ENCODE data around the gene FKBP8.
A peak's percentile ranks its signal among the peaks of the same experiment; 100 is the strongest.

The FKBP8 gene

GRCh38 chr19:18502638-18503294, 40.6 kb downstream of the FKBP8 start:
- Histone ChIP-seq H3K9me3 (ENCODE audit: control insufficient read depth, low read length) (no peaks in the 10 kb centered on the region), H3K27ac (ENCODE audit: insufficient read depth, low read length, poor library complexity, severe bottlenecking) (peak overlapping the region; percentile 33), H3K4me3 (ENCODE audit: insufficient read depth, low read depth, low read length, poor library complexity, severe bottlenecking) (no peak overlapping the region), H3K27me3 (replicated peaks; ENCODE audit: control insufficient read depth, insufficient read depth, low read length, poor library complexity, severe bottlenecking) (no peaks in the 10 kb centered on the region), H3K36me3 (ENCODE audit: control insufficient read depth, insufficient read depth, low read length) (no peaks in the 10 kb centered on the region), H3K4me1 (ENCODE audit: control insufficient read depth, insufficient read depth, low read length, poor library complexity, severe bottlenecking) (peaks cover 75% of the 10 kb centered on the region)
- no peak for DNase-seq

- Histone ChIP-seq H3K27me3 (replicated peaks; ENCODE audit: control insufficient read depth, insufficient read depth, low read length, poor library complexity, severe bottlenecking) (no peaks in the 10 kb centered on the region), H3K9me3 (ENCODE audit: control insufficient read depth, low read length) (no peaks in the 10 kb centered on the region), H3K4me3 (ENCODE audit: insufficient read depth, low read depth, low read length, poor library complexity, severe bottlenecking) (no peak overlapping the region), H3K36me3 (ENCODE audit: control insufficient read depth, insufficient read depth, low read length) (no peaks in the 10 kb centered on the region), H3K27ac (ENCODE audit: insufficient read depth, low read length, poor library complexity, severe bottlenecking) (peak overlapping the region; percentile 33), H3K4me1 (ENCODE audit: control insufficient read depth, insufficient read depth, low read length, poor library complexity, severe bottlenecking) (peaks cover 74% of the 10 kb centered on the region)
- DNase-seq, result peak in 1 of 3 donors; percentile 50
These were observed 41.1 kb downstream of the FKBP8 start for GRCh38 chr19:18502246-18502637.

GRCh38 chr19:18501832-18502231, 41.5 kb downstream of the FKBP8 start:
- H3K36me3 ChIP-seq (ENCODE audit: control insufficient read depth, insufficient read depth, low read length), result no peaks in the 10 kb centered on the region
- no peak overlapping the region for H3K4me3 ChIP-seq (ENCODE audit: insufficient read depth, low read depth, low read length, poor library complexity, severe bottlenecking)
- no peaks in the 10 kb centered on the region for H3K9me3 ChIP-seq (ENCODE audit: control insufficient read depth, low read length)
- peaks cover 74% of the 10 kb centered on the region for H3K4me1 ChIP-seq (ENCODE audit: control insufficient read depth, insufficient read depth, low read length, poor library complexity, severe bottlenecking)
- H3K27ac ChIP-seq (ENCODE audit: insufficient read depth, low read length, poor library complexity, severe bottlenecking), result peak overlapping the region; percentile 1
- no peaks in the 10 kb centered on the region for H3K27me3 ChIP-seq (replicated peaks; ENCODE audit: control insufficient read depth, insufficient read depth, low read length, poor library complexity, severe bottlenecking)
- DNase-seq, result no peak

- Histone ChIP-seq H3K4me3 (ENCODE audit: insufficient read depth, low read depth, low read length, poor library complexity, severe bottlenecking) (no peak overlapping the region), H3K27ac (ENCODE audit: insufficient read depth, low read length, poor library complexity, severe bottlenecking) (no peak overlapping the region), H3K36me3 (ENCODE audit: control insufficient read depth, insufficient read depth, low read length) (no peaks in the 10 kb centered on the region), H3K9me3 (ENCODE audit: control insufficient read depth, low read length) (no peaks in the 10 kb centered on the region), H3K27me3 (replicated peaks; ENCODE audit: control insufficient read depth, insufficient read depth, low read length, poor library complexity, severe bottlenecking) (no peaks in the 10 kb centered on the region), H3K4me1 (ENCODE audit: control insufficient read depth, insufficient read depth, low read length, poor library complexity, severe bottlenecking) (peaks cover 74% of the 10 kb centered on the region)
- no peak for DNase-seq
These were observed 42.0 kb downstream of the FKBP8 start for GRCh38 chr19:18501351-18501750.

GRCh38 chr19:18500799-18501198, 42.6 kb downstream of the FKBP8 start:
- DNase-seq, result no peak
- Histone ChIP-seq H3K27me3 (replicated peaks; ENCODE audit: control insufficient read depth, insufficient read depth, low read length, poor library complexity, severe bottlenecking) (no peaks in the 10 kb centered on the region), H3K4me3 (ENCODE audit: insufficient read depth, low read depth, low read length, poor library complexity, severe bottlenecking) (no peak overlapping the region), H3K36me3 (ENCODE audit: control insufficient read depth, insufficient read depth, low read length) (no peaks in the 10 kb centered on the region), H3K9me3 (ENCODE audit: control insufficient read depth, low read length) (no peaks in the 10 kb centered on the region), H3K27ac (ENCODE audit: insufficient read depth, low read length, poor library complexity, severe bottlenecking) (no peak overlapping the region), H3K4me1 (ENCODE audit: control insufficient read depth, insufficient read depth, low read length, poor library complexity, severe bottlenecking) (peaks cover 73% of the 10 kb centered on the region)

GRCh38 chr19:18500376-18500775, 43.0 kb downstream of the FKBP8 start:
- no peaks in the 10 kb centered on the region for H3K27me3 ChIP-seq (replicated peaks; ENCODE audit: control insufficient read depth, insufficient read depth, low read length, poor library complexity, severe bottlenecking)
- DNase-seq, result no peak
- H3K4me1 ChIP-seq (ENCODE audit: control insufficient read depth, insufficient read depth, low read length, poor library complexity, severe bottlenecking), result peaks cover 73% of the 10 kb centered on the region
- H3K4me3 ChIP-seq (ENCODE audit: insufficient read depth, low read depth, low read length, poor library complexity, severe bottlenecking), result no peak overlapping the region
- no peak overlapping the region for H3K27ac ChIP-seq (ENCODE audit: insufficient read depth, low read length, poor library complexity, severe bottlenecking)
- H3K36me3 ChIP-seq (ENCODE audit: control insufficient read depth, insufficient read depth, low read length), result no peaks in the 10 kb centered on the region
- H3K9me3 ChIP-seq (ENCODE audit: control insufficient read depth, low read length), result no peaks in the 10 kb centered on the region

GRCh38 chr19:18499055-18499775, 44.2 kb downstream of the FKBP8 start:
- no peak overlapping the region for H3K4me3 ChIP-seq (ENCODE audit: insufficient read depth, low read depth, low read length, poor library complexity, severe bottlenecking)
- H3K36me3 ChIP-seq (ENCODE audit: control insufficient read depth, insufficient read depth, low read length), result no peaks in the 10 kb centered on the region
- no peaks in the 10 kb centered on the region for H3K9me3 ChIP-seq (ENCODE audit: control insufficient read depth, low read length)
- H3K27me3 ChIP-seq (replicated peaks; ENCODE audit: control insufficient read depth, insufficient read depth, low read length, poor library complexity, severe bottlenecking), result no peaks in the 10 kb centered on the region
- DNase-seq, result no peak
- H3K27ac ChIP-seq (ENCODE audit: insufficient read depth, low read length, poor library complexity, severe bottlenecking), result no peak overlapping the region
- peaks cover 73% of the 10 kb centered on the region for H3K4me1 ChIP-seq (ENCODE audit: control insufficient read depth, insufficient read depth, low read length, poor library complexity, severe bottlenecking)

GRCh38 chr19:18496980-18497256, 46.5 kb downstream of the FKBP8 start:
- DNase-seq, result no peak
- no peaks in the 10 kb centered on the region for H3K27me3 ChIP-seq (replicated peaks; ENCODE audit: control insufficient read depth, insufficient read depth, low read length, poor library complexity, severe bottlenecking)
- H3K4me3 ChIP-seq (ENCODE audit: insufficient read depth, low read depth, low read length, poor library complexity, severe bottlenecking), result peak overlapping the region; percentile 11
- no peaks in the 10 kb centered on the region for H3K36me3 ChIP-seq (ENCODE audit: control insufficient read depth, insufficient read depth, low read length)
- peak overlapping the region; percentile 90 for H3K27ac ChIP-seq (ENCODE audit: insufficient read depth, low read length, poor library complexity, severe bottlenecking)
- no peaks in the 10 kb centered on the region for H3K9me3 ChIP-seq (ENCODE audit: control insufficient read depth, low read length)
- H3K4me1 ChIP-seq (ENCODE audit: control insufficient read depth, insufficient read depth, low read length, poor library complexity, severe bottlenecking), result peaks cover 63% of the 10 kb centered on the region

- Histone ChIP-seq H3K9me3 (ENCODE audit: control insufficient read depth, low read length) (no peaks in the 10 kb centered on the region), H3K4me1 (ENCODE audit: control insufficient read depth, insufficient read depth, low read length, poor library complexity, severe bottlenecking) (peaks cover 62% of the 10 kb centered on the region), H3K27ac (ENCODE audit: insufficient read depth, low read length, poor library complexity, severe bottlenecking) (peak overlapping the region; percentile 90), H3K4me3 (ENCODE audit: insufficient read depth, low read depth, low read length, poor library complexity, severe bottlenecking) (peak overlapping the region; percentile 11), H3K27me3 (replicated peaks; ENCODE audit: control insufficient read depth, insufficient read depth, low read length, poor library complexity, severe bottlenecking) (no peaks in the 10 kb centered on the region), H3K36me3 (ENCODE audit: control insufficient read depth, insufficient read depth, low read length) (no peaks in the 10 kb centered on the region)
- peak; percentile 76 to 86 (median 81) for DNase-seq
These were observed 47.0 kb downstream of the FKBP8 start for GRCh38 chr19:18496167-18496979.
